Measurements from ENCODE around the gene CDH24. TPM values are rescaled to one million over a fixed set of nuclear protein-coding genes. Genes with fewer than 3 reads are reported as not detected.

Gene CDH24
- total and polyA plus RNA-seq, 12 donors, result 0.57 to 9.1 (median 1.6) TPM

DNA sequence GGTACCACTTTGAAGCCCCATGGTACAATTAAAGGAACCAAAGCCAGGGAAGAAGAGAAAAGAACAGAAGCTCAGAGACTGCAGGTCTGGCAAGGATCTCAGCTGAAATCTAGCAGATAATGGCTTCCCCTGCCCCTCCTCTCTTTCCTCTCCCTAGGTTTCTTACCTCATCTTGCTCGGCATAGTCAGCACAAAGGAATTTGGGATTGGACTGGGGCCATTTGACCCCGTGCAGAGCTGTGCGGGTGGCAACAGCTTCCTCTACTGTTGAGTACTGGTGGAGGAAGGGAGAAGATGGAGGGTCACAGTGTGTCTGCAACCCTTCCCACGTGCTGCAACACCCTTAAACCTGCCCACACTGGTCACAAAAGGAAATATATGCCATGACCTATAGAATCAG lies 4.7 kb upstream of the CDH24 start:
- WGBS, 2 donors, result 7 to 8% methylated on average over 4 of the region's 4 CpGs
- H3K36me3 ChIP-seq, result peaks cover 0 to 90% (median 66%) of the 10 kb centered on the region in 9 donors
- H3K9me3 ChIP-seq, result no peaks in the 10 kb centered on the region
- ATAC-seq, result peak in 6 of 8 donors; percentile 26 to 66 (median 47)
- peaks cover 5 to 26% (median 13%) of the 10 kb centered on the region in 9 donors for H3K4me1 ChIP-seq
- peak in 1 of 2 donors; percentile 63 for DNase-seq
- H3K27me3 ChIP-seq, result no peaks in the 10 kb centered on the region
- peak overlapping the region in 4 of 10 donors; percentile 4 to 37 (median 23) for H3K27ac ChIP-seq
- no peak overlapping the region for H3K4me3 ChIP-seq
- TF ChIP-seq, protein P1, sequence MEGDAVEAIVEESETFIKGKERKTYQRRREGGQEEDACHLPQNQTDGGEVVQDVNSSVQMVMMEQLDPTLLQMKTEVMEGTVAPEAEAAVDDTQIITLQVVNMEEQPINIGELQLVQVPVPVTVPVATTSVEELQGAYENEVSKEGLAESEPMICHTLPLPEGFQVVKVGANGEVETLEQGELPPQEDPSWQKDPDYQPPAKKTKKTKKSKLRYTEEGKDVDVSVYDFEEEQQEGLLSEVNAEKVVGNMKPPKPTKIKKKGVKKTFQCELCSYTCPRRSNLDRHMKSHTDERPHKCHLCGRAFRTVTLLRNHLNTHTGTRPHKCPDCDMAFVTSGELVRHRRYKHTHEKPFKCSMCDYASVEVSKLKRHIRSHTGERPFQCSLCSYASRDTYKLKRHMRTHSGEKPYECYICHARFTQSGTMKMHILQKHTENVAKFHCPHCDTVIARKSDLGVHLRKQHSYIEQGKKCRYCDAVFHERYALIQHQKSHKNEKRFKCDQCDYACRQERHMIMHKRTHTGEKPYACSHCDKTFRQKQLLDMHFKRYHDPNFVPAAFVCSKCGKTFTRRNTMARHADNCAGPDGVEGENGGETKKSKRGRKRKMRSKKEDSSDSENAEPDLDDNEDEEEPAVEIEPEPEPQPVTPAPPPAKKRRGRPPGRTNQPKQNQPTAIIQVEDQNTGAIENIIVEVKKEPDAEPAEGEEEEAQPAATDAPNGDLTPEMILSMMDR (IDR thresholded peaks at IDR 0.05), result no peak
- intact Hi-C loops (cut with DNase I), result loop anchor here in 1 of 10 donors (10.0 kb wide), 1 partner anchor 477 kb away; the partner anchor contains the start of gene DAD1

DNA sequence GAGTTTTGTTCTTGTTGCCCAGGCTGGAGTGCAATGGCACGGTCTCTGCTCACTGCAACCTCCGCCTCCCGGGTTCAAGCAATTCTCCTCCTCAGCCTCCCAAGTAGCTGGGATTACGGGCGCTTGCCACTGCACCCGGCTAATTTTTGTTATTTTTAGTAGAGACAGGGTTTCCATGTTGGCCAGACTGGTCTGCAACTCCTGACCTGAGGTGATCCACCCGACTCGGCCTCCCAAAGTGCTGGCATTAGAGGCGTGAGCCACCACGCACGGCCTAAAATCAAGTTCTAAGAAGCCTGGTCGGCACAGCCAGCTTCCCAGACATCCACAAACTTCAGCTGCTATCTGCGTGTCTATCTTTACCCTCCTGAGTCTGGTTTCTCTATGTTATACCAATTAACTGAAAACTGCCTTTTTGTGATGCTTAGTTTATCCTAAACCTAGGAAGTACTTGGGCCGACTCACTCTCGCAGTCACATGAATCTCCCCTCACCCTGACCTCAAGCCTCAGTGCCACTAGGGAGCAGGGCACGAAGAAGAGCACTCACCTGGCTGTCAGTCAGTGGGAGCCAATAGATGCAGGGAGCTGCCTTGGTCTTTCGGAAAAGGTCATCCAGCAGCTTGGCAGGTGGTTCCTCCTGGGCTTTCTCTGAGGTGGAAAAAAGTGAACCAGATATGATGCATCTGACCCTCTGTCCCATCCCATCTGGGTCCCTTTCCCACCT lies 3.4 kb upstream of the CDH24 start:
- no peak for ATAC-seq
- TF ChIP-seq, protein P1 (IDR thresholded peaks at IDR 0.05), result no peak
- no peak for DNase-seq
- H3K36me3 ChIP-seq, result peaks cover 0 to 77% (median 57%) of the 10 kb centered on the region in 9 donors
- 91 to 94% methylated on average over 17 of the region's 17 CpGs for WGBS, 2 donors
- no peak overlapping the region for H3K27ac ChIP-seq
- intact Hi-C loops (cut with DNase I), result loop anchor here in 1 of 10 donors (10.0 kb wide), 1 partner anchor 476 kb away; the partner anchor contains the start of gene DAD1
- H3K27me3 ChIP-seq, result no peaks in the 10 kb centered on the region
- H3K9me3 ChIP-seq, result no peaks in the 10 kb centered on the region
- peaks cover 5 to 39% (median 23%) of the 10 kb centered on the region in 9 donors for H3K4me1 ChIP-seq
- no peak overlapping the region for H3K4me3 ChIP-seq

GRCh38 chr14:23058654-23059504 lies 1.6 kb upstream of the CDH24 start:
- WGBS, 2 donors, result 88 to 90% methylated on average over 32 of the region's 32 CpGs
- ATAC-seq (no peak), DNase-seq (no peak)
- H3K9me3 ChIP-seq, result no peaks in the 10 kb centered on the region
- peaks cover 0 to 59% (median 51%) of the 10 kb centered on the region in 9 donors for H3K36me3 ChIP-seq
- intact Hi-C loops (cut with DNase I), result loop anchor here in 9 of 10 donors (1.0 to 10.0 kb wide), 8 partner anchors 64 to 504 kb away; no protein-coding TSS in a partner anchor
- H3K27me3 ChIP-seq, result no peaks in the 10 kb centered on the region
- H3K27ac ChIP-seq, result no peak overlapping the region
- TF ChIP-seq, protein P1 (IDR thresholded peaks at IDR 0.05), result no peak
- H3K4me3 ChIP-seq, result no peak overlapping the region
- peaks cover 5 to 43% (median 25%) of the 10 kb centered on the region in 9 donors for H3K4me1 ChIP-seq

Measured in heart right ventricle (tissue), 16 donors.